Endothelial cell of umbilical vein (primary cell): ENCODE results near the gene FBXO5. TPM values are rescaled to one million over a fixed set of nuclear protein-coding genes. Genes with fewer than 3 reads are reported as not detected.
A peak's percentile ranks its signal among the peaks of the same experiment; 100 is the strongest.

Experiments used
- BruUV-seq: library from RNA; stranded (reverse); fragments of 400-500 nt; replicated peaks from 2 replicates; lab custom pipeline; 2021; lab: Mats Ljungman, UMichigan
- CTCF ChIA-PET: fragments of 300-600, 350-600 bp; sonication (Branson Sonifier 250); formaldehyde crosslinking; loops from one replicate; lab custom pipeline; 2021; ENCODE audit warnings: antibody characterized with exemption, inconsistent platforms; lab: Charles Lee
- POLR2A ChIA-PET: fragments of 300-600, 350-600 bp; sonication (Branson Sonifier 250); formaldehyde crosslinking; loops from one replicate; lab custom pipeline; 2021; ENCODE audit warnings: antibody characterized with exemption, inconsistent platforms; lab: Charles Lee
- DNase-seq: peaks from one replicate; pipeline ENCODE4 v3.0.0-alpha.2; 2011; ENCODE audit warnings: low read depth, low spot score
- FAIRE-seq: peaks from 2 replicates; lab custom pipeline; 2011; peaks lifted over from hg19 to GRCh38; lab: Jason Lieb, UNC
- H2AFZ ChIP-seq: 2 replicates; pipeline ENCODE4 v1.6.0; 2012; ENCODE audit warnings: low read depth, low read length, control low read depth, inconsistent platforms
- H3K27ac ChIP-seq: 2 replicates; pipeline ENCODE4 v1.5.1; 2011; ENCODE audit warnings: low read depth, mild to moderate bottlenecking, control low read depth, low read length, moderate library complexity; ENCODE audit not compliant: insufficient read depth
- H3K27me3 ChIP-seq, 2 experiments: 2 replicates each; pipeline versions ENCODE4 v1.6.0 to v1.6.1; 2011; ENCODE audit warnings: low read length in 2 of 2, mixed read lengths in 1 of 2; ENCODE audit not compliant: control insufficient read depth in 2 of 2, insufficient read depth in 2 of 2
- H3K36me3 ChIP-seq, 2 experiments: 2 replicates in 1 of 2; 3 replicates in 1 of 2; pipeline ENCODE4 v1.5.1; 2011; ENCODE audit warnings: low read length in 2 of 2, mild to moderate bottlenecking in 1 of 2, moderate library complexity in 1 of 2; ENCODE audit not compliant: control insufficient read depth in 2 of 2, insufficient read depth in 2 of 2; ENCODE audit errors: extremely low read depth in 1 of 2
- H3K4me1 ChIP-seq: 3 replicates; pipeline ENCODE4 v1.5.1; 2011; ENCODE audit warnings: mild to moderate bottlenecking, low read length; ENCODE audit not compliant: control insufficient read depth, insufficient read depth; ENCODE audit errors: extremely low read depth
- H3K4me2 ChIP-seq: 2 replicates; pipeline ENCODE4 v1.6.1; 2011; ENCODE audit warnings: low read length, control low read depth, mixed read lengths; ENCODE audit not compliant: insufficient read depth
- H3K4me3 ChIP-seq, 3 experiments: fragments of 200-600 bp in 1 of 3; sonication (generic), shearing (Covaris generic) in 1 of 3; replicated peaks in 1 of 3; 2 replicates each; pipeline ENCODE4 v1.5.1; 2011 to 2016; ENCODE audit warnings: control low read depth in 3 of 3, low read length in 3 of 3, mild to moderate bottlenecking in 2 of 3, inconsistent platforms in 1 of 3, low read depth in 1 of 3, moderate library complexity in 1 of 3; ENCODE audit not compliant: insufficient read depth in 1 of 3
- H3K79me2 ChIP-seq: 2 replicates; pipeline ENCODE4 v1.6.0; 2012; ENCODE audit warnings: low read length, inconsistent platforms; ENCODE audit not compliant: control insufficient read depth, insufficient read depth
- H3K9ac ChIP-seq: replicated peaks from 2 replicates; pipeline ENCODE3; 2011; ENCODE audit warnings: low read length, control low read depth; ENCODE audit not compliant: insufficient read depth; ENCODE audit errors: extremely low read depth
- H3K9me1 ChIP-seq: replicated peaks from 3 replicates; pipeline ENCODE4 v1.6.0; 2011; ENCODE audit warnings: mild to moderate bottlenecking, low read length; ENCODE audit not compliant: control insufficient read depth, insufficient read depth; ENCODE audit errors: extremely low read depth
- H3K9me3 ChIP-seq: replicated peaks from 2 replicates; pipeline ENCODE4 v1.5.1; 2012; ENCODE audit warnings: low read length, inconsistent platforms; ENCODE audit not compliant: control insufficient read depth, insufficient read depth
- H4K20me1 ChIP-seq: replicated peaks from 2 replicates; pipeline ENCODE3; 2011; ENCODE audit warnings: mild to moderate bottlenecking, low read length; ENCODE audit not compliant: control insufficient read depth, insufficient read depth; ENCODE audit errors: extremely low read depth
- CTCF ChIP-seq, 2 donors: IDR thresholded peaks; 1 replicate in 1 of 2; 2 replicates in 1 of 2; pipeline ENCODE4 v1.5.1; 2011; ENCODE audit warnings: low read length in 2 of 2, mild to moderate bottlenecking in 2 of 2, moderate library complexity in 2 of 2, control low read depth in 1 of 2, inconsistent platforms in 1 of 2, low read depth in 1 of 2; ENCODE audit not compliant: insufficient read depth in 1 of 2; ENCODE audit errors: extremely low read depth in 1 of 2
- EZH2 ChIP-seq: IDR thresholded peaks from 2 replicates; pipeline ENCODE4 v1.6.1; 2012; ENCODE audit warnings: borderline replicate concordance, low read depth, mild to moderate bottlenecking, moderate library complexity, low read length, inconsistent platforms; ENCODE audit not compliant: severe bottlenecking
- FOS ChIP-seq: IDR thresholded peaks from 2 replicates; pipeline ENCODE4 v1.6.1; 2011; ENCODE audit warnings: mild to moderate bottlenecking, low read length, moderate library complexity, borderline replicate concordance; ENCODE audit not compliant: insufficient read depth
- GATA2 ChIP-seq: IDR thresholded peaks from 2 replicates; pipeline ENCODE4 v1.7.0; 2011; ENCODE audit warnings: low read depth, mild to moderate bottlenecking, moderate library complexity, mixed read lengths, low read length; ENCODE audit not compliant: insufficient read length, insufficient read depth
- JUN ChIP-seq: IDR thresholded peaks from 2 replicates; pipeline ENCODE4 v1.6.1; 2011; ENCODE audit warnings: borderline replicate concordance, low read depth; ENCODE audit not compliant: insufficient read length, insufficient read depth
- MAX ChIP-seq: IDR thresholded peaks from 2 replicates; pipeline ENCODE4 v1.6.1; 2011; ENCODE audit not compliant: insufficient read depth, insufficient read length
- MYC ChIP-seq: IDR thresholded peaks from one replicate; pipeline ENCODE4 v1.6.1; 2011; ENCODE audit warnings: mild to moderate bottlenecking, low read depth, low read length
- POLR2A ChIP-seq: IDR thresholded peaks from 2 replicates; pipeline ENCODE4 v1.6.1; 2012; ENCODE audit warnings: low read depth, mild to moderate bottlenecking, control low read depth, low read length
- POLR2AphosphoS5 ChIP-seq: IDR thresholded peaks from 2 replicates; pipeline ENCODE4 v1.6.1; 2012; ENCODE audit warnings: low read depth, mild to moderate bottlenecking, control low read depth, low read length, moderate library complexity; ENCODE audit not compliant: insufficient read depth
- dilution Hi-C: fragments of 300-500 bp; cut with MboI; formaldehyde crosslinking; loops from one replicate; pipeline ENCODE4 v1.15.0; 2019; ENCODE audit warnings: low sequenced_read_pairs; ENCODE audit not compliant: extremely low pct_ligation_motif_present
- intact Hi-C: fragments of 100-400 bp; cut with micrococcal nuclease; formaldehyde crosslinking; loops from one replicate; pipeline ENCODE4 v1.10.0; 2022
- polyA plus RNA-seq, 4 experiments: library from polyadenylated mRNA; depleted of rRNA in 3 of 4; stranded (reverse) in 3 of 4; unstranded in 1 of 4; fragments of >200 nt; gene quantifications; 2 replicates each; pipeline versions ENCODE4 v1.2.1 to v1.2.3, GENCODE V29; 2011 to 2012; ENCODE audit warnings: missing spikeins in 1 of 4
- total RNA-seq: library from RNA; stranded (reverse); gene quantifications from 2 replicates; pipeline ENCODE4 v1.2.3, GENCODE V29; 2021

FBXO5 gene
- total and polyA plus RNA-seq, 2 donors (not counting 3 experiments of a cell fraction or from before 2014, with no cell fraction given) = 6.1 to 27.1 TPM

DNA sequence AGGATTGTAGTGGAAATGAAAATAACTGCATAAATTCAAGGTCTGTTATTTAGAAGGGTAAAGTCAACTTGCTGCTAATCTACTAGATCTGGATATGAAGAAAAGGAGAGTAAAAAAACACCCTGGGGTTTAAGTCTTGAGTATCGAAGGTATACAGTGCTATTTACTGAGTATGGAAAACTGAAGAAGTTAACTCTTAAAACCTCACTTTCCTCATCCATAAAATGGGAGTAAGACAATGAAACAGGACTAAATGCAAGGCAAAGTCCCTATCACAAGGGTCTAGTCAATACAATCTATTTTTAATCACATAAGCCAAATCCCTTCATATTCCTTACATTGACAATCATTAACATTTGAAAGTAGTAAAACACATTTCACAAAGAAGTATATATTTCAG lies 2.2 kb downstream of the FBXO5 start:
- H3K79me2 ChIP-seq = peaks cover 84% of the 10 kb centered on the region
- ChIA-PET CTCF (interaction anchor here (1.3 kb wide), 1 partner anchor 27 kb away, joined by 3 read pairs; no protein-coding TSS in a partner anchor), POLR2A (no interaction called here)
- FAIRE-seq (peak; percentile 15), DNase-seq (no peak)
- peaks cover 45% of the 10 kb centered on the region for H3K4me1 ChIP-seq
- no peaks in the 10 kb centered on the region for H3K9me3 ChIP-seq
- TF ChIP-seq POLR2AphosphoS5 (no peak), GATA2 (no peak), JUN (no peak), FOS (no peak), EZH2 (no peak), POLR2A (no peak), MAX (no peak), CTCF (IDR thresholded peaks at IDR 0.05; ENCODE audit: extremely low read depth in 1 of 2, insufficient read depth in 1 of 2, low read depth in 1 of 2, low read length in 2 of 2) (no peak), MYC (no peak)
- peaks cover 0 to 4% of the 10 kb centered on the region in 2 experiments for H3K36me3 ChIP-seq
- no peak overlapping the region for H3K27ac ChIP-seq
- intact Hi-C loops = no loop called here
- no TSS peak for BruUV-seq
- no peak overlapping the region for H2AFZ ChIP-seq
- dilution Hi-C loops = no loop called here
- peak overlapping the region; percentile 89 for H3K9ac ChIP-seq
- peak overlapping the region; percentile 98 for H3K4me2 ChIP-seq
- H3K4me3 ChIP-seq = peak overlapping the region in 2 of 3 experiments; percentile 97 to 99
- no peaks in the 10 kb centered on the region for H3K9me1 ChIP-seq
- no peaks in the 10 kb centered on the region for H3K27me3 ChIP-seq
- no peaks in the 10 kb centered on the region for H4K20me1 ChIP-seq
